GM12864 (cell line): ENCODE measurements around the gene PDSS2.
"Not testable (repeated sequence)": the region's sequence is repeated elsewhere in the genome, so short reads cannot be mapped to it uniquely, and the experiment has no call there.

Experiments
- DNase-seq: peaks from one replicate; pipeline ENCODE4 v3.0.0-alpha.2; 2011; ENCODE audit warnings: low read depth
- H3K4me3 ChIP-seq: 2 replicates; pipeline ENCODE4 v1.5.1; 2011; ENCODE audit warnings: mild to moderate bottlenecking, low read depth, low read length, control low read depth
- CTCF ChIP-seq: IDR thresholded peaks from 2 replicates; pipeline ENCODE4 v1.5.1; 2011; ENCODE audit warnings: low read depth, mild to moderate bottlenecking, moderate library complexity, low read length, control low read depth, inconsistent platforms; ENCODE audit errors: missing control alignments

Gene PDSS2

GRCh38 chr6:107179004-107179403 lies 280.4 kb downstream of the PDSS2 start:
- TF ChIP-seq CTCF, result no peak
- DNase-seq, result no peak
- H3K4me3 ChIP-seq, result no peak overlapping the region

- TF ChIP-seq CTCF, result no peak
- DNase-seq, result no peak
- H3K4me3 ChIP-seq, result no peak overlapping the region
Observed at GRCh38 chr6:107173779-107174178, 285.6 kb downstream of the PDSS2 start.

DNA sequence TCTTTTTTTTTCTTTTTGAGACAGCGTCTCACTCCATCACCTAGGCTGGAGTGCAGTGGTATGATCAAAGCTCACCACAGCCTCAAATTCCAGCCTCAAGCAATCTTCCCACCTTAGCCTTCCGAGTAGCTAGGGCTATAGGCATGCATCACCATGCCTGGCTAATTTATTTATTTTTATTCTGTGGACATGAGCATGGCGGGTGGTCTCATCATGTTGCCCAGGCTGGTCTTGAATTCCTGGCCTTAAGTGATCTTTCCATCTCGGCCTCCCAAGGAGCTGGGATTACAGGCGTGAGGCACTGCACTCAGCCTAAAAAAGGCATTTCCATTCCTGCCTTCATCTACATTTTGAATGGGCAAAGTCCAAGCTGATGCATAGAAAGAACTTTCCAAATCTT lies 287.9 kb downstream of the PDSS2 start:
- TF ChIP-seq CTCF, result no peak
- no peak overlapping the region for H3K4me3 ChIP-seq
- DNase-seq, result no peak

DNA sequence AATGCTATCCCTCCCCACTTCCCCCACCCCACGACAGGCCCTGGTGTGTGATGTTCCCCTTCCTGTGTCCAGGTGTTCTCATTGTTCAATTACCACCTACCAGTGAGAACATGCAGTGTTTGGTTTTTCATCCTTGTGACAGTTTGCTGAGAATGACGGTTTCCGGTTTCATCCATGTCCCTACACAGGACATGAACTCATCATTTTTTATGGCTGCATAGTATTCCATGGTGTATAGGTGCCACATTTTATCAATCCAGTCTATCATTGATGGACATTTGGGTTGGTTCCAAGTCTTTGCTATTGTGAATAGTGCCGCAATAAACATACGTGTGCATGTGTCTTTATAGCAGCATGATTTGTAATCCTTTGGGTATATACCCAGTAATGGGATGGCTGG lies 295.1 kb downstream of the PDSS2 start:
- not testable (repeated sequence) for H3K4me3 ChIP-seq, DNase-seq

GRCh38 chr6:107161521-107161920 lies 297.8 kb downstream of the PDSS2 start:
- TF ChIP-seq CTCF, result no peak
- H3K4me3 ChIP-seq, result no peak overlapping the region
- no peak for DNase-seq

DNA sequence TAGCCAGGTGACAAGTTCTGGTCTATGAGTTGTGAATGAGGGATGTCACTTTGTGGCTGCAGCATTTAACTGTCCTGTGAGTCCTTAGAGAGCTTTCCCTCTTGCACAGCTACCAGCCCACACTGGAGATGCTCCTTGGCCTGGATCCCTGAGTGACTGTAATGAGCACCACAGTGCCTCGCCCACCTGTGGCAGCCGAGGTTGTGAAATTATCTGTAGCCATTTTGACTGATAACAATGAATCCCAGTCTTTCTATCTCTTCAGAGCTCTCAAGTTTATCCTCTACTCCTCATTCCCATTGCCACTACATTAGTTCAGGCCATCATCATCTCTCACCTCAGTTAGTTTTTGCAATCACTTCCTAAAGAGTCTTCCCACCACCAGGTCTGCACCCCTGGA lies 302.7 kb downstream of the PDSS2 start:
- H3K4me3 ChIP-seq, result no peak overlapping the region
- no peak for DNase-seq
- TF ChIP-seq CTCF, result no peak

DNA sequence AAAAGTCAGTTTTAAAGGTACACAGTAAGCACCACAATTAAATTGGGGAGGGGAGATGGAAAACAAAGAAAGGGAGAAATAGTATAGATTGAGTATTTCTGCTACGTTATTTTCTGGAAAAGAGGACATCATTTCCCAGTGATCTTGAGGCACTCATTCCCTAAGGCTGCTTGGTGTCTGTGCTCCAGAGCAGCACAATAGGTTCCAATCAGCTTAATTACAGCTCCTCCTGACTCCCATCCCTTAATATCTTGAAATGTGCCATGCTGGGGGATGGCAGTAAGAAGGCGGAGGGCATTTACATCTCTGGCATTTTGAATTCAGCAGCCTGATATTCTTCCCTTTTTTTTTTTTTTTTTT lies 304.6 kb downstream of the PDSS2 start:
- no peak for TF ChIP-seq CTCF
- DNase-seq, result no peak
- H3K4me3 ChIP-seq, result no peak overlapping the region
